ENCODE results near the gene ATP2B3. TPM values are rescaled to one million over a fixed set of nuclear protein-coding genes. Genes with fewer than 3 reads are reported as not detected.

The ATP2B3 gene
- total RNA-seq, 2 donors from 2014 or later, result 0.85 TPM; not detected in 1

- WGBS, result 88% methylated on average over 9 of the region's 9 CpGs
- Histone ChIP-seq H3K36me3 (no peaks in the 10 kb centered on the region), H3K4me1 (replicated peaks) (no peaks in the 10 kb centered on the region), H3K27me3 (replicated peaks; ENCODE audit: insufficient read depth) (no peaks in the 10 kb centered on the region), H3K4me3 (no peak overlapping the region), H3K27ac (no peak overlapping the region), H3K9me3 (no peaks in the 10 kb centered on the region)
- intact Hi-C loops (cut with DNase I), result loop anchor here (10.0 kb wide), 2 partner anchors 466 to 536 kb away; no protein-coding TSS in a partner anchor
- DNase-seq (ENCODE audit: low spot score), result no peak
- no peak for TF ChIP-seq CTCF (IDR thresholded peaks at IDR 0.05)
- TF ChIP-seq POLR2A (IDR thresholded peaks at IDR 0.05), result no peak
- TF ChIP-seq POLR2AphosphoS5 (IDR thresholded peaks at IDR 0.05), result no peak
Observed at GRCh38 chrX:153500676-153501280, 16.7 kb upstream of the ATP2B3 start.

- WGBS, result 68% methylated on average over 4 of the region's 8 CpGs
Observed at GRCh38 chrX:153501530-153501929, 15.9 kb upstream of the ATP2B3 start.

GRCh38 chrX:153502131-153502530 lies 15.3 kb upstream of the ATP2B3 start:
- H3K4me3 ChIP-seq, result no peak overlapping the region
- H3K4me1 ChIP-seq (replicated peaks), result no peaks in the 10 kb centered on the region
- WGBS, result 69% methylated on average over 9 of the region's 10 CpGs
- no peaks in the 10 kb centered on the region for H3K9me3 ChIP-seq
- intact Hi-C loops (cut with DNase I), result loop anchor here (10.0 kb wide), 2 partner anchors 467 to 537 kb away; no protein-coding TSS in a partner anchor
- H3K36me3 ChIP-seq, result no peaks in the 10 kb centered on the region
- TF ChIP-seq POLR2AphosphoS5 (IDR thresholded peaks at IDR 0.05), result no peak
- no peak for TF ChIP-seq CTCF (IDR thresholded peaks at IDR 0.05)
- TF ChIP-seq POLR2A (IDR thresholded peaks at IDR 0.05), result no peak
- no peaks in the 10 kb centered on the region for H3K27me3 ChIP-seq (replicated peaks; ENCODE audit: insufficient read depth)
- DNase-seq (ENCODE audit: low spot score), result no peak
- no peak overlapping the region for H3K27ac ChIP-seq

More at GRCh38 chrX:153501530-153501929, 15.9 kb upstream of the ATP2B3 start:
- H3K4me1 ChIP-seq (replicated peaks), result no peaks in the 10 kb centered on the region
- H3K9me3 ChIP-seq, result no peaks in the 10 kb centered on the region
- H3K4me3 ChIP-seq, result no peak overlapping the region
- no peaks in the 10 kb centered on the region for H3K27me3 ChIP-seq (replicated peaks; ENCODE audit: insufficient read depth)
- no peaks in the 10 kb centered on the region for H3K36me3 ChIP-seq
- H3K27ac ChIP-seq, result no peak overlapping the region
- DNase-seq (ENCODE audit: low spot score), result no peak
- intact Hi-C loops (cut with DNase I), result loop anchor here (10.0 kb wide), 2 partner anchors 467 to 537 kb away; no protein-coding TSS in a partner anchor
- TF ChIP-seq CTCF (IDR thresholded peaks at IDR 0.05) (no peak), POLR2AphosphoS5 (IDR thresholded peaks at IDR 0.05) (no peak), POLR2A (IDR thresholded peaks at IDR 0.05) (no peak)

GRCh38 chrX:153502796-153503195 lies 14.6 kb upstream of the ATP2B3 start:
- Histone ChIP-seq H3K27ac (no peak overlapping the region), H3K9me3 (no peaks in the 10 kb centered on the region), H3K4me3 (no peak overlapping the region), H3K27me3 (replicated peaks; ENCODE audit: insufficient read depth) (no peaks in the 10 kb centered on the region), H3K36me3 (no peaks in the 10 kb centered on the region), H3K4me1 (replicated peaks) (no peaks in the 10 kb centered on the region)
- WGBS, result 95% methylated on average over 6 of the region's 14 CpGs
- intact Hi-C loops (cut with DNase I), result loop anchor here (10.0 kb wide), 2 partner anchors 468 to 538 kb away; no protein-coding TSS in a partner anchor
- TF ChIP-seq CTCF (IDR thresholded peaks at IDR 0.05) (no peak), POLR2A (IDR thresholded peaks at IDR 0.05) (no peak), POLR2AphosphoS5 (IDR thresholded peaks at IDR 0.05) (no peak)
- DNase-seq (ENCODE audit: low spot score), result no peak
